CD4-positive, alpha-beta T cell treated with Interleukin-2 at 100 ng/mL for 4 hours (primary cell): Measurements from ENCODE around the gene ARMC6.
"Not testable (repeated sequence)": the region's sequence is repeated elsewhere in the genome, so short reads cannot be mapped to it uniquely, and the experiment has no call there.

Source experiments
- DNase-seq: peaks from one replicate; pipeline ENCODE4 v3.0.0-alpha.2; 2020; ENCODE audit warnings: low spot score

The ARMC6 gene

DNA sequence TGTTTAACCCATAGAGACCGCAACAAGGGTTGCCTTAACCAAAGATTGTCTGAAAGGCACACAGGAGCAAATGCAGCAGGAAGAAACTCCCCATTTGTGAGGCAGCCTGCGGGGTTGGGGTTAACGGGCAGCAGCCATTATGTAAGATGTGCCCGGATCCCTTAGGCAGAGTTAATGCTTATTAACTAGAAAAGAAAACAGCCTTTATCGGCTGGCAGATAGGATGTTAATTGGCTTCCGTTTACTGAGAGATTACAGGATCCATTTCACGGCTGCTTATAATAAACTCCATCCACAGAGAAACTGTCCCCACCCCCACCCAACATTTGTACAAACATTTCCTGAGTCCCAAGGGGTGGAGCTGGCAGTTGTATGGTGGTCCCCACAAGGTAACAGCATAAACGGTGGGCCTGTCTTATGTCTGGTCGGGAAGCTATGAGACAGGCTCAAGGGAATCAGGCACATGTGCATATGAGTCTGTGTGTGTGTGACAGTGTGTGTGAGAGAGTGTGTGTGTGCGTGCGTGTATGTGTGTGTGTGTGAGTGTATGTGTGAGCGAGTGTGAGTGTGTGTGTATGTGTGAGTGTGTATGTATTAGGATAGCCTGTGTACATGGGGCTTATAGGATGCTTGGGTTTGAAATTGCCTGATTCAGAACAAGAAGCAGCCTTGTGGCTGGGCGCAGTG is 40.9 kb downstream of the ARMC6 start:
- DNase-seq = no peak

- no peak for DNase-seq
Measured at GRCh38 chr19:19075126-19075525, 41.7 kb downstream of the ARMC6 start.

DNA sequence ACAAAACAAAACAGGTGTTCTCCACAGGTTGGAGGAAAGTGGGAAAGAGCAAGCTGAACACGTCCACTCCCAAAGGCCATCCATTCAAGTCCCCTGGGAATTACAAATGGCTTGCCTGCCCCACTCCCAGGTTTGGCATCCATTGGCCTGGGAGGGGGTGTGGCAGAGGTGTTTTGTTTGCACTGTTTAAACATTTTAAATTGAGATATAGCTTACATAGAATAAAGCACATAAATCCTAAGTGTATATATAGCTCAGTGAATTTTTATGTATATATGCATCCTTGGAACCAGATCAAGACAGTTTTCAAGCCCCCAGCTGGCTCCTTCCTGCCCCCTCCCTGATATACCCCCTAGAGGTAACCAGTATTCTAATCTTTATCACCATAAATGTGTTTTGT is 43.1 kb downstream of the ARMC6 start:
- DNase-seq = no peak

- no peak for DNase-seq
Measured at GRCh38 chr19:19077103-19077502, 43.7 kb downstream of the ARMC6 start.

DNA sequence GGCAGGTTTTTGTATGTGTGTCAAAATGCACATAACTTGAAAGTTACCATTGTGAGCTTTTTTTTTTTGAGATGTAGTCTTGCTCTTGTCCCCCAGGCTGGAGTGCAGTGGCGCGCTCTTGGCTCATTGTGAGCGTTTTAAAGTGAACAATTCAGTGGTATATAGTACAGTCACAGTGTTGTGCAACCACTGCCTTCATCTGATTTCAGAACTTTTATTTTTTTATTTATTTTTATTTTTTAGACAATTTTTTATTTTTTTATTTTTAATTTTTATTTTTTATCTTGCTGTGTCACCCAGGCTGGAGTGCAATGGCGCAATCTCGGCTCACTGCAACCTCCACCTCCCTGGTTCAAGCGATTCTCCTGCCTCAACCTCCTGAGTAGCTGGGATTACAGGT is 45.4 kb downstream of the ARMC6 start:
- DNase-seq = no peak

- DNase-seq = no peak
Measured at GRCh38 chr19:19079571-19079970, 46.2 kb downstream of the ARMC6 start.

GRCh38 chr19:19081642-19082151 is 48.3 kb downstream of the ARMC6 start:
- no peak for DNase-seq

DNA sequence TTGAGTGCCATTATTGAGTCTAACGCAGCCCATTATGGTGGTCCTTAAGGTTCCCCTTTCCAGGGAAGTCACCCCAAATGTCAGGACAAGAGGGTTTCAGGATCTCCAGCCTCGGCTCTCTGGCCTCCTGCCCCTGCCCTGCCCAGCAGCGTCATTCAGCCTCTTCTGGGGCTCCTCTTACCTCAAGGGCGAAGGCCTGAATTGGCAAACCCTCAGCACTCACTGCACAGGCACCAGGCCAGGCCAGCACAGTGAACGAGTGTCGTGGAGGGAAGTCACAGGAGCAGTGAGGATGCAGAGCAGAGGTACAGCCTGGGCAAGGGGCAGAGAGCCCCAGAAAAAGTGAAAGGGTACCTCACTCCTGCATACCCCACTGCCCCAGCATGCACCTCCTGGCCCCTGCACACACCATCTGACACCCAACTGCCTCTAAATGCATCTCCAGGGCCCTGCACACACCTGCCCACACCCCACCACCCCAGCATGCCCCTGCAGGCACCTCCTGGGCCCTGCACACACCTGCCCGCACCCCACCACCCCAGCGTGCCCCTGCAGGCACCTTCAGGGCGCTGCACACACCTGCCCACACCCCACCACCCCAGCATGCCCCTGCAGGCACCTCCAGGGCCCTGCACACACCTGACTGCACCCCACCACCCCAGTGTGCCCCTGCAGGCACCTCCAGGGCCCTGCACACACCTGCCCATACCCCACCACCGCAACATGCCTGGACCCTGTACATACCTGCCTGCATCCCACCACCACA is 50.2 kb downstream of the ARMC6 start:
- DNase-seq = no peak

GRCh38 chr19:19087676-19088075 is 54.3 kb downstream of the ARMC6 start:
- DNase-seq = no peak

- no peak for DNase-seq
Measured at GRCh38 chr19:19094513-19094912, 61.1 kb downstream of the ARMC6 start.

DNA sequence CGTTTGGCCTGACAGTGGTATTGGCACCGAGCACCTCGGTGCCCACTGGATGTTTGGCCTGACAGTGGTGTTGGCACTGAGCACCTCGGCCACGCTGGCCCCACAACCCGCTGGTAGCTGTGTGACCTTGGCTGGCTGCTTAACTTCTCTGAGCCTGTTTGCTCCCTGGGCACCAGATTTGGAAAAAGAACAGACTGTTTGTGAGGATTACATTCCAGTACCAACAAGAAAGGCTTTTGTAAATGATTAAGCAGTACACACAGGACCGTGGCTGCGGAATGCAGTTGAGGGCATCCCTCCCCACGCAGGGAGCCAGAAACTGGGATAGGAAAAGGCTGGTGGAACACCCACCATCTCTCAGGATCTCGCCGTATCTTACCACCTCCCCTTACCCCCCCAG is 62.3 kb downstream of the ARMC6 start:
- no peak for DNase-seq

- DNase-seq = no peak
Measured at GRCh38 chr19:19096641-19097627, 63.5 kb downstream of the ARMC6 start.

GRCh38 chr19:19098084-19098702 is 64.8 kb downstream of the ARMC6 start:
- DNase-seq = no peak

- no peak for DNase-seq
Measured at GRCh38 chr19:19098703-19099632, 65.6 kb downstream of the ARMC6 start.

DNA sequence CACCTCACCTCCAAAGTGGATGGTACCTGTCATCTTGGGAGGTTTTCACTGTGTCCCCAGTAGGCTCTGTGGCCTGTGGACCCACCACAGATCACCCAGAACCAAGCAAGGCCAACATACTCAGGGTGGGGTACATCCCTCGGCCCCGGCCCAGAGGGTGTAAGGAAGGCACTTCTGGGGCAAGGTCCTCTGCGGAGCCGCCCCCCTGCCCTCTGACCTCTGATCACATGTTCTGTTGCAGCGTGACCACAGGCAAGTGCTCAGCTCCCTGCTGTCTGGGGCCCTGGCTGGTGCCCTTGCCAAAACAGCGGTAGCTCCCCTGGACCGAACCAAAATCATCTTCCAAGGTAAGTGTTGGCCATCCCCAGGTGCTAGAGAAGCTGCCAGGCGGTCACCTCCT is 68.1 kb downstream of the ARMC6 start:
- DNase-seq = no peak

DNA sequence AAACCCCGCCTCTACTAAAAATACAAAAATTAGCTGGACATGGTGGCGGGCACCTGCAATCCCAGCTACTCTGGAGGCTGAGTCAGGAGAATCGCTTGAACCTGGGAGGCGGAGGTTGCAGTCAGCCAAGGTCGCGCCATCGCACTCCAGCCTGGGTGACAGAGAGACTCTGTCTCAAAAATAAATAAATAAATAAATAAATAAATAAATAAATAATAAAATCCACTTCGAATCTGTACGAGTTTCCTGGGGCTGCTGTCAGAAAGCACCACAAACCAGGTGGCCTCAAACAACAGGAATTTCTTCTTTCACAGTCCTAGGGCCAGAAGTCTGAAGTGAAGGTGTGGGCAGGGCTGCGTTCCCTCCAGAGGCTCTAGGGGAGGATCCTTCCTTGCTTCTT is 69.2 kb downstream of the ARMC6 start:
- not testable (repeated sequence) for DNase-seq

DNA sequence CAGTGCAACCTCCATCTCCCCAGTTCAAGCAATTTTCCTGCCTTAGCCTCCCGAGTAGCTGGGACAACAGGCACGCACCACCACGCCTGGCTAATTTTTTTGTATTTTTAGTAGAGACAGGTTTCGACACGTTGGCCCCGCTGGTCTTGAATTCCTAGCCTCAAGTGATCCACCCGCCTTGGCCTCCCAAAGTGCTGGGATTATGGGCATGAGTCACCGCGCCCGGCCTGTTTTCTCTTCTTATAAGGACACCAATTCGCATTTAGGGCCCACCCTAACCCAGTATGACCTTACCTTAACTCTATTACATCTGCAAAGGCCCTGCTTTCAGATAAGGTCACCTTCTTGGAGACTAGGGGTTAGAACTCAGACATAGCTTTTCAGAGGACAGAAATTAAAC is 69.8 kb downstream of the ARMC6 start:
- no peak for DNase-seq

GRCh38 chr19:19105365-19106055 is 72.1 kb downstream of the ARMC6 start:
- DNase-seq = no peak

- no peak for DNase-seq
Measured at GRCh38 chr19:19106056-19106551, 72.7 kb downstream of the ARMC6 start.

- not testable (repeated sequence) for DNase-seq
Measured at GRCh38 chr19:19106938-19107337, 73.5 kb downstream of the ARMC6 start.
